Measurements from ENCODE around the gene ATP13A4. TPM values are rescaled to one million over a fixed set of nuclear protein-coding genes. Genes with fewer than 3 reads are reported as not detected.
"Not testable (repeated sequence)": the region's sequence is repeated elsewhere in the genome, so short reads cannot be mapped to it uniquely, and the experiment has no call there.

Gene ATP13A4
- total RNA-seq, 1 donor from 2014 or later, result 0.07 TPM

- no peak for DNase-seq (ENCODE audit: low read depth, low spot score)
Observed at GRCh38 chr3:193560870-193561269, 6.2 kb upstream of the ATP13A4 start.

- no peak for DNase-seq (ENCODE audit: low read depth, low spot score)
Observed at GRCh38 chr3:193560091-193560490, 5.4 kb upstream of the ATP13A4 start.

GRCh38 chr3:193559100-193559499 is 4.4 kb upstream of the ATP13A4 start:
- no peak for DNase-seq (ENCODE audit: low read depth, low spot score)

- DNase-seq (ENCODE audit: low read depth, low spot score), result no peak
Observed at GRCh38 chr3:193556841-193557240, 2.1 kb upstream of the ATP13A4 start.

GRCh38 chr3:193553586-193553985 is 1.1 kb downstream of the ATP13A4 start:
- DNase-seq (ENCODE audit: low read depth, low spot score), result no peak

- DNase-seq (ENCODE audit: low read depth, low spot score), result no peak
Observed at GRCh38 chr3:193552923-193553322, 1.8 kb downstream of the ATP13A4 start.

GRCh38 chr3:193548406-193548805 is 6.3 kb downstream of the ATP13A4 start:
- no peak for DNase-seq (ENCODE audit: low read depth, low spot score)

- DNase-seq (ENCODE audit: low read depth, low spot score), result no peak
Observed at GRCh38 chr3:193546129-193546528, 8.6 kb downstream of the ATP13A4 start.

- DNase-seq (ENCODE audit: low read depth, low spot score), result no peak
Observed at GRCh38 chr3:193545304-193545703, 9.4 kb downstream of the ATP13A4 start.

GRCh38 chr3:193544289-193544688 is 10.4 kb downstream of the ATP13A4 start:
- DNase-seq (ENCODE audit: low read depth, low spot score), result no peak

- DNase-seq (ENCODE audit: low read depth, low spot score), result no peak
Observed at GRCh38 chr3:193530231-193531165, 24.2 kb downstream of the ATP13A4 start.

- not testable (repeated sequence) for DNase-seq (ENCODE audit: low read depth, low spot score)
Observed at GRCh38 chr3:193526085-193526484, 28.6 kb downstream of the ATP13A4 start.

GRCh38 chr3:193522473-193522872 is 32.2 kb downstream of the ATP13A4 start:
- no peak for DNase-seq (ENCODE audit: low read depth, low spot score)

- DNase-seq (ENCODE audit: low read depth, low spot score), result no peak
Observed at GRCh38 chr3:193520738-193521137, 34.0 kb downstream of the ATP13A4 start.

- no peak for DNase-seq (ENCODE audit: low read depth, low spot score)
Observed at GRCh38 chr3:193515966-193516365, 38.7 kb downstream of the ATP13A4 start.

- no peak for DNase-seq (ENCODE audit: low read depth, low spot score)
Observed at GRCh38 chr3:193510154-193510553, 44.5 kb downstream of the ATP13A4 start.

GRCh38 chr3:193509103-193509965 is 45.4 kb downstream of the ATP13A4 start:
- DNase-seq (ENCODE audit: low read depth, low spot score), result no peak

GRCh38 chr3:193508108-193508507 is 46.6 kb downstream of the ATP13A4 start:
- no peak for DNase-seq (ENCODE audit: low read depth, low spot score)

GRCh38 chr3:193507566-193507965 is 47.1 kb downstream of the ATP13A4 start:
- no peak for DNase-seq (ENCODE audit: low read depth, low spot score)

GRCh38 chr3:193506921-193507320 is 47.8 kb downstream of the ATP13A4 start:
- DNase-seq (ENCODE audit: low read depth, low spot score), result no peak

- no peak for DNase-seq (ENCODE audit: low read depth, low spot score)
Observed at GRCh38 chr3:193502871-193503270, 51.8 kb downstream of the ATP13A4 start.

GRCh38 chr3:193499801-193500485 is 54.8 kb downstream of the ATP13A4 start:
- no peak for DNase-seq (ENCODE audit: low read depth, low spot score)
